Right ventricle myocardium inferior (tissue), 1 donor: ENCODE data around the gene RAVER2. TPM values are rescaled to one million over a fixed set of nuclear protein-coding genes. Genes with fewer than 3 reads are reported as not detected.

Experiments
- ATAC-seq: fragments of 200-7000 bp; cut with Tn5 transposase; one replicate; pipeline ENCODE4 v1.9.1; 2020; ENCODE audit warnings: mild to moderate bottlenecking, moderate library complexity
- DNase-seq: peaks from one replicate; pipeline ENCODE4 v3.0.0; 2021; ENCODE audit errors: missing footprints
- intact Hi-C: fragments of 100-400 bp; cut with DNase I; formaldehyde crosslinking; loops from one replicate; pipeline ENCODE4 v1.11.0; 2022
- total RNA-seq: library from RNA; stranded (reverse); fragmentation: NEBNext Ultra II Directional; extraction: Animal tissue kit (Norgen Biotek cat#: 25700); gene quantifications from one replicate; pipeline ENCODE4 v1.2.1, GENCODE V29; 2021
- donor health status: DM: no; HTN: yes; CAD: no; lungs with severe emphysema.

Gene RAVER2
- total RNA-seq, 1 donor from 2014 or later: 30.1 TPM

GRCh38 chr1:64836802-64837201, 91.9 kb downstream of the RAVER2 start:
- intact Hi-C loops: no loop called here
- DNase-seq: no peak
- no peak for ATAC-seq

- ATAC-seq: no peak
- intact Hi-C loops: no loop called here
- no peak for DNase-seq
These were observed 93.6 kb downstream of the RAVER2 start for GRCh38 chr1:64838486-64838885.

- intact Hi-C loops: no loop called here
- no peak for ATAC-seq
- DNase-seq: no peak
These were observed 94.4 kb downstream of the RAVER2 start for GRCh38 chr1:64839261-64839660.

GRCh38 chr1:64839732-64840405, 95.0 kb downstream of the RAVER2 start:
- DNase-seq (no peak), ATAC-seq (no peak)
- intact Hi-C loops: no loop called here

- DNase-seq (no peak), ATAC-seq (no peak)
- intact Hi-C loops: no loop called here
These were observed 96.6 kb downstream of the RAVER2 start for GRCh38 chr1:64841330-64842065.

GRCh38 chr1:64842224-64842623, 97.3 kb downstream of the RAVER2 start:
- ATAC-seq: no peak

GRCh38 chr1:64843675-64844074, 98.8 kb downstream of the RAVER2 start:
- intact Hi-C loops: no loop called here
- DNase-seq: no peak
- ATAC-seq: no peak

More at GRCh38 chr1:64842224-64842623, 97.3 kb downstream of the RAVER2 start:
- no peak for DNase-seq
- intact Hi-C loops: no loop called here

- intact Hi-C loops: no loop called here
- ATAC-seq (no peak), DNase-seq (no peak)
These were observed 99.3 kb downstream of the RAVER2 start for GRCh38 chr1:64844175-64844574.

- intact Hi-C loops: no loop called here
These were observed 99.7 kb downstream of the RAVER2 start for GRCh38 chr1:64844609-64845008.

GRCh38 chr1:64845831-64846425, 101.1 kb downstream of the RAVER2 start:
- ATAC-seq: no peak

More at GRCh38 chr1:64844609-64845008, 99.7 kb downstream of the RAVER2 start:
- no peak for DNase-seq
- ATAC-seq: no peak

GRCh38 chr1:64846573-64847430, 101.9 kb downstream of the RAVER2 start:
- DNase-seq (no peak), ATAC-seq (no peak)
- intact Hi-C loops: no loop called here

More at GRCh38 chr1:64845831-64846425, 101.1 kb downstream of the RAVER2 start:
- peak; percentile 69 for DNase-seq
- intact Hi-C loops: no loop called here

- ATAC-seq: no peak
- intact Hi-C loops: no loop called here
- DNase-seq: no peak
These were observed 102.8 kb downstream of the RAVER2 start for GRCh38 chr1:64847666-64848065.

GRCh38 chr1:64848136-64848535, 103.3 kb downstream of the RAVER2 start:
- DNase-seq: no peak
- no peak for ATAC-seq
- intact Hi-C loops: no loop called here

GRCh38 chr1:64848803-64849202, 103.9 kb downstream of the RAVER2 start:
- DNase-seq (no peak), ATAC-seq (no peak)
- intact Hi-C loops: no loop called here

- no peak for DNase-seq
- intact Hi-C loops: no loop called here
- ATAC-seq: no peak
These were observed 105.1 kb downstream of the RAVER2 start for GRCh38 chr1:64849942-64850341.

- DNase-seq (no peak), ATAC-seq (no peak)
- intact Hi-C loops: no loop called here
These were observed 106.0 kb downstream of the RAVER2 start for GRCh38 chr1:64850846-64851245.

- intact Hi-C loops: no loop called here
- DNase-seq: no peak
- ATAC-seq: no peak
These were observed 106.8 kb downstream of the RAVER2 start for GRCh38 chr1:64851664-64852063.

GRCh38 chr1:64854674-64855073, 109.8 kb downstream of the RAVER2 start:
- no peak for DNase-seq
- intact Hi-C loops: no loop called here
- no peak for ATAC-seq

GRCh38 chr1:64855557-64855956, 110.7 kb downstream of the RAVER2 start:
- no peak for DNase-seq
- intact Hi-C loops: no loop called here
- no peak for ATAC-seq
